HG03064 (cell line): ENCODE results near the gene WDR89.
"Not testable (repeated sequence)": the region's sequence is repeated elsewhere in the genome, so short reads cannot be mapped to it uniquely, and the experiment has no call there.

Experiments
- ATAC-seq: cut with Tn5 transposase; IDR thresholded peaks from one replicate; pipeline ENCODE4 v1.9.1; 2021; ENCODE audit warnings: low read depth; ENCODE audit not compliant: unreplicated experiment

The WDR89 gene

GRCh38 chr14:63654936-63655335 lies 13.3 kb upstream of the WDR89 start:
- no peak for ATAC-seq

GRCh38 chr14:63654346-63654745 lies 12.7 kb upstream of the WDR89 start:
- ATAC-seq = no peak

- no peak for ATAC-seq
Measured at GRCh38 chr14:63652406-63652805, 10.7 kb upstream of the WDR89 start.

- ATAC-seq = peak; percentile 73
Measured at GRCh38 chr14:63650256-63650952, 8.7 kb upstream of the WDR89 start.

GRCh38 chr14:63647696-63648410 lies 6.2 kb upstream of the WDR89 start:
- ATAC-seq = no peak

- no peak for ATAC-seq
Measured at GRCh38 chr14:63644741-63645140, 3.1 kb upstream of the WDR89 start.

GRCh38 chr14:63642656-63643382 lies 1.1 kb upstream of the WDR89 start:
- no peak for ATAC-seq

- ATAC-seq = peak; percentile 65
Measured at GRCh38 chr14:63642229-63642611, 549 bp upstream of the WDR89 start.

GRCh38 chr14:63638493-63638892 lies 3.2 kb downstream of the WDR89 start:
- no peak for ATAC-seq

GRCh38 chr14:63636094-63636635 lies 5.5 kb downstream of the WDR89 start:
- not testable (repeated sequence) for ATAC-seq

- ATAC-seq = no peak
Measured at GRCh38 chr14:63633801-63634200, 7.9 kb downstream of the WDR89 start.

- no peak for ATAC-seq
Measured at GRCh38 chr14:63632932-63633514, 8.6 kb downstream of the WDR89 start.

GRCh38 chr14:63624701-63625100 lies 17.0 kb downstream of the WDR89 start:
- ATAC-seq = no peak

GRCh38 chr14:63624203-63624602 lies 17.5 kb downstream of the WDR89 start:
- ATAC-seq = no peak

GRCh38 chr14:63621975-63622374 lies 19.7 kb downstream of the WDR89 start:
- ATAC-seq = not testable (repeated sequence)

- ATAC-seq = no peak
Measured at GRCh38 chr14:63616015-63616414, 25.7 kb downstream of the WDR89 start.

GRCh38 chr14:63614679-63615363 lies 26.9 kb downstream of the WDR89 start:
- ATAC-seq = no peak

GRCh38 chr14:63611078-63611477 lies 30.6 kb downstream of the WDR89 start:
- ATAC-seq = no peak

GRCh38 chr14:63605041-63605532 lies 36.6 kb downstream of the WDR89 start:
- no peak for ATAC-seq

GRCh38 chr14:63604626-63605025 lies 37.0 kb downstream of the WDR89 start:
- no peak for ATAC-seq
